Measurements from ENCODE around the gene GARIN5A.

GARIN5A gene

DNA sequence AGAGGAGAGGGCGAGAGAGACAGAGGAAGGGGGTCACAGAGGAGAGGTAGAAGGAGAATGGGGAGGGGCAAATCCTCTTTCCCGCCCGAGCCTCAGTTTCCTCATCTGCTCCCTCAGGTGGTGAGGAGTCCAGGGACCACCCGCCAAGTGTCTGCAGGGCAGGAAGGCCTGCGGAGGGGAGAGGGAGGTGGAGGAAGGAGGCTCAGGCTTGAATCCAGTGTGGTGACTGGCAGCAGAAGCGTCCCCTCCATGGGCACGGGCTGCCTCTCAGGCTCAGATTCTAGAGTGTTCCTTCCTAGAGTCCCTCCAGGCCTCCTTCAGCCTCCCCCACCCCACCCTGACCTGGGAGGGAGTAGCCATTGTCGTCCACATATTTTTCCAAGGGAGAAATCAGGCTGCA, 16.5 kb upstream of the GARIN5A start:
- TF ChIP-seq, protein P1, sequence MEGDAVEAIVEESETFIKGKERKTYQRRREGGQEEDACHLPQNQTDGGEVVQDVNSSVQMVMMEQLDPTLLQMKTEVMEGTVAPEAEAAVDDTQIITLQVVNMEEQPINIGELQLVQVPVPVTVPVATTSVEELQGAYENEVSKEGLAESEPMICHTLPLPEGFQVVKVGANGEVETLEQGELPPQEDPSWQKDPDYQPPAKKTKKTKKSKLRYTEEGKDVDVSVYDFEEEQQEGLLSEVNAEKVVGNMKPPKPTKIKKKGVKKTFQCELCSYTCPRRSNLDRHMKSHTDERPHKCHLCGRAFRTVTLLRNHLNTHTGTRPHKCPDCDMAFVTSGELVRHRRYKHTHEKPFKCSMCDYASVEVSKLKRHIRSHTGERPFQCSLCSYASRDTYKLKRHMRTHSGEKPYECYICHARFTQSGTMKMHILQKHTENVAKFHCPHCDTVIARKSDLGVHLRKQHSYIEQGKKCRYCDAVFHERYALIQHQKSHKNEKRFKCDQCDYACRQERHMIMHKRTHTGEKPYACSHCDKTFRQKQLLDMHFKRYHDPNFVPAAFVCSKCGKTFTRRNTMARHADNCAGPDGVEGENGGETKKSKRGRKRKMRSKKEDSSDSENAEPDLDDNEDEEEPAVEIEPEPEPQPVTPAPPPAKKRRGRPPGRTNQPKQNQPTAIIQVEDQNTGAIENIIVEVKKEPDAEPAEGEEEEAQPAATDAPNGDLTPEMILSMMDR (IDR thresholded peaks at IDR 0.05; ENCODE audit: low read depth, low read length) = no peak
- H3K4me3 ChIP-seq (ENCODE audit: low read depth, low read length) = no peak overlapping the region

DNA sequence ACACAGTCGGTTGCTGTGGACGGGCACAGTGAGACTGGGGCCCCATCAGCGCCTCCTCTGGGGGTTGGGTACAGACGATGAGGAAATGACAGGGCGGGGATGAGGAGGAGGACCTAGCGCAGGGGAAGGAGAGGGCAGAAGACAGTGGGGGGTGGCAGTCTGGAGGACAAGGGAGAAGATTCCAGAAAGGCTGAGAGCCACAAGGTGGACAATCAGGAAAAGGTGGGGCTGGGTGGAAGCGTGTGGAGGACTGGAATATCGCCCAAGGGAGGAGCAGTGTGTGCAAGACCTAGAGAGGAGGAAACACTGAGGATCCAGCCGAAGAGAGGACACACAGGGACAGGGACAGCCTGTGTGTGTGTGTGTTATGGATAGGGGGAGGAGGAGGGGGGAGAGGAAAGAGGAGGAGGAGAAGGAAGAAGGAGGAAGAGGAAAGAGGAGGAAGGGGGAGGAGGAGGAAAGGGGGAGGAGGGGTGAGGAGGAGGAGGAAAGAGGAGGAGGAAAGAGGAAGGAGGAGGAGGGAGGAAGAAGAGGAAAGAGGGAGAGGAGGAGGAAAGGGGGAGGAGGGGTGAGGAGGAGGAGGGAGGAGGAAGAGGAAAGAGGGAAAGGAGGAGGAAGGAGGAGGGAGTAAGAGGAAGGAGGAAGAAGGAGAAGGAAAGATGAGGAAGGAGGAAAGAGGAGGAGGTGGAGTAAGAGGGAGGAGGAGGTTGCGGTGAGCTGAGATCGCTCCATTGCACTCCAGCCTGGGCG, 15.8 kb upstream of the GARIN5A start:
- H3K4me3 ChIP-seq (ENCODE audit: low read depth, low read length) = no peak overlapping the region
- TF ChIP-seq, protein P1 (IDR thresholded peaks at IDR 0.05; ENCODE audit: low read depth, low read length) = no peak

DNA sequence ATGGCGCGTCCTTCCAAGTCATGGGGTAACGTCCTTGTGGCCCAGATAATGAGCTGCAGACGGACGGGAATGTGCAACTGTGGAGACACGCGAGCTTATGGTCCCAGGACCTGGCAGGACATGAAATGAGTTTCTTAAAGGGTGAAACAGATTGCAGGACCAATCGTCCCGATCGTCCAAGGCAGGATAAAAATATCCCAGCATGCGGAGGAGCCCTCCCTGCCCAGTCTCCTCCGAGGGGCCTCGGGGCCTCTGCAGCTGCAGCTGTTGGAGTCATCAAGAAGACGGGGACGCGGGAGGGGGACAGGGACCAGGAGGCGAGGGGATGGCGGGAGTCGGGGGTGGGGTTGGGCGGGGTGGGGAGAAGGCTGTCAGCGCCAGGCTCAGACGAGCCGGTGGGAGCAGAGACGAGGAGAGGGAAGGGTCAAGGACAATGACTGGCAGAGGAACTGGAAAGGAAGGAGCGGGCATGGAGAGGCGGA, 14.4 kb upstream of the GARIN5A start:
- no peak overlapping the region for H3K4me3 ChIP-seq (ENCODE audit: low read depth, low read length)
- TF ChIP-seq, protein P1 (IDR thresholded peaks at IDR 0.05; ENCODE audit: low read depth, low read length) = no peak

DNA sequence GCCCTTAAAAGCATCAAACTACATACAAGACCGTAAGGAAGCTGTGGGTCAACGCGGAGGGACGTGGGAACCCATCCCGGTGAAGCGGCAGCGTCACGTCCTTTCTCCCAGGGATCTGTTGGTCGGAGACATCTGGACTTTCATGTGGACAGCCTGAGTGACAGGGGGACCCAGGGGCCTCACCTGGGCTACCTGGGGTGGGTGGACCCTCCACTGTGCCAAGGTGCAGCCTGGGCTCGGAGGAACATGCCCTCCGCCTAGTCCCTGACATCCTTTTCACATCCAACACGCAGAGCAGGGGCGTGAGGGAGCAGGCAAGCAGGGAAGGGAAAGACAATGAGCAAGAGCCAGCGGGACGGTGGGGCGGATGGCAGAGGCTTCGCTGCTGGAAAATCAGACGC, 13.8 kb upstream of the GARIN5A start:
- TF ChIP-seq, protein P1 (IDR thresholded peaks at IDR 0.05; ENCODE audit: low read depth, low read length) = no peak
- no peak overlapping the region for H3K4me3 ChIP-seq (ENCODE audit: low read depth, low read length)

DNA sequence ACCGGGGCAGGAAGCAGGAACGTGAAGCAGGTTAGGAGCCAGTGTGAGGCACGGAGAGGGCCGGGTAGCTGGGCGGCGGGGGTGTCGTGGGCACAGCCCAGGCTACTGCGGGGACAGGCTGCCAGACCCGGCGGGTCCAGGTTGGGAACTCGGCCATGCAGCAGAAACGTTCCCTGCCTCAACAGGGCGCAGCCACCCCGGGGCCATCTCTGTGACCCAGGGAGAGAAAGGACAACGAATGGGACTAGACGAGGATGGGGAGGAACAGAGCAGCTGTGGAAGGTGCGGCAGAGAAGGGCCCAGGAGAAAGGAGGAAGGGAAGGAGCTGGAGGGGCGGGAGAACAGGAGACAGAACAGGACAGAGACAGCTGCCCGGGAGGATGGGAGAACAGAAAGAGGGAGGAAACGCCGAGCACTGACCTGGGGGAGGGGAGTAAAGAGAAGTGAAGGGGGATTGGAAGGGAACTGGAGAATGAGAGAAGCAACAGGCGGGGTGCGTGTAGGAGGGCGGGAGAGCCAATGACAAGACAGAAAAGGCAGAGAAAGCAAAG, 12.9 kb upstream of the GARIN5A start:
- TF ChIP-seq, protein P1 (IDR thresholded peaks at IDR 0.05; ENCODE audit: low read depth, low read length) = no peak
- no peak overlapping the region for H3K4me3 ChIP-seq (ENCODE audit: low read depth, low read length)

DNA sequence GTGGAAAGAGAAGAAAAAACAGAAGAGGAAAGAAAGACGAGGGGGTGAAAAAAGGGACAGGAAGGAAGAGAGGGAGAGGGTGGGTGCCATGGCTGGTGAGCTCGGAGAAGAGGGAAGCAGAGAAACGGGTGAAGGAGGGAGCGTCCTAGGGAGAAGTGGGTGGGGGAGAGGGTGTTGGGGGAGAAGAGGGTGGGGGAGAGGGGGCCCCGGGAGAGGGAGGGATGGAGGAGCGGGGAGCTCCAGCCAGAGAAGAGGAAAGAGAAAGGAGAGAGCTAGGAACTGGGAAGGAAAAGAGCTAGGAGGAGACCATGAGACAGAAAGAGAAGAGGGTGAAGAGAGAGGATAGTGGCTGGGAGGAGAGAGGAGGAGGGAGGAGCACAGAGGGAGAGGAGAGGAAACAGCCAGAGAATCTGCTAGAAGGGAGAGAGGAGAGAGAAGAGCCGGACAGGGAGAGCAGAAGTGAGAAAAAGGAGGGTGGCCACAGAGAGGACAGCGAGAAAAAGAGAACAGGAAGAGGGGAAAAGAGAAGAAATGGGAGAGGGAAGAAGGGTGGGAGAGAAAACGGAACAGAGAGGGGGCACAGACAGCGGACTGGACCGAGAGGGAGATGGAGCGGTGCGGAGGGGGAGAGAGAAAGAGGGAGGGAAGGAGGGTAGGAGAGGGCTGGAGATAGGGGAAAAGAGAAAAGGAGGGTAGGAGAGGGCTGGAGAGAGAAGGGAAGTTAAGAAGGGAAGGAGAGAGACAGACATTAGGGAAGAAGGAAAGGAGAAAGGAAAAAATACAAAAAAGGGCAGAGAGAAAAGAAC, 11.9 kb upstream of the GARIN5A start:
- no peak overlapping the region for H3K4me3 ChIP-seq (ENCODE audit: low read depth, low read length)
- TF ChIP-seq, protein P1 (IDR thresholded peaks at IDR 0.05; ENCODE audit: low read depth, low read length) = no peak

Measured in WI38 (cell line).